Measurements from ENCODE around the gene MAGEA9B.
"Not testable (repeated sequence)": the region's sequence is repeated elsewhere in the genome, so short reads cannot be mapped to it uniquely, and the experiment has no call there.

Gene MAGEA9B, protein sequence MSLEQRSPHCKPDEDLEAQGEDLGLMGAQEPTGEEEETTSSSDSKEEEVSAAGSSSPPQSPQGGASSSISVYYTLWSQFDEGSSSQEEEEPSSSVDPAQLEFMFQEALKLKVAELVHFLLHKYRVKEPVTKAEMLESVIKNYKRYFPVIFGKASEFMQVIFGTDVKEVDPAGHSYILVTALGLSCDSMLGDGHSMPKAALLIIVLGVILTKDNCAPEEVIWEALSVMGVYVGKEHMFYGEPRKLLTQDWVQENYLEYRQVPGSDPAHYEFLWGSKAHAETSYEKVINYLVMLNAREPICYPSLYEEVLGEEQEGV

DNA sequence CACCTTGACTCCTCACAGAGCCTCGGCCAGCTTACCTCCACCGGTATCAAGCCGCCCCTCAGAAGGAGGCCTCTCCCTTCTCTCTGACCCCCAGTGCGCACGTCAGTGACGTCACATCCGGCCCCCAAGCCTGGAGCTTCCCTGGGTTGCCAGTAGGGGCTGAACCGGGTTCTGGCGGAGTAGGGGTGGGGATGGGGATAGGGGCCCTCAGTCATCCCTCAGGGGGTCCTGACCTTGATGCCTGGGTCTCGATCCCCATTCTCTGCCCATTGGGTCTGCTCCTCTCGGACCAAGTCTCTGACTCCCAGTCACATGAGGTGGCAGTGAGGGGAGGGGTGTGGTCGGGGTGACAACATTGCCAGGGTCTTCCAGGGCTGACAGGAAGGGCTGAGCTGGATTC, at the start of gene MAGEA9B:
MAGEA9B (minus strand) TSS at position 101 of the 400 bp plus-strand sequence. CDS start 4,280 bp downstream, outside the sequence.
- DNase-seq, result not testable (repeated sequence)

DNA sequence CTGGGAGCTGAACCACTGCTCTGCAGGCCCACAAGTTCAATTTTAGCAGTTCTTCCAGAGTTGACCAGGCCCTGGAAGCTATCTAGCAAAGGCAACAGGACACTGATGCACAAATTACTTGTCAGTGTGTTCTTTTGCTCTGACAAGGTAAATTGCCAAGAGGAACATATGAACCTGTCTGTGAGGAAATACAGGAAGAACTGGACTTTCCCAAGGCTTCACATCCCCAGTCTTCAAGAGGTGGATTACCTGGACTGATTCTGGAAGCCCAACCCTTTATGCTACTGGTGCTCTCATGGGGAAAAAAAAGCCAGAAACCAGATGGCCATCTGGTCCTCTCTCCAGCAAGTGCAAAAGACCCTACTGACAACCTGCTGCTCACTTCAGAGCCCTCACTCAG, 46.3 kb upstream of the MAGEA9B start:
- no peak for DNase-seq

DNA sequence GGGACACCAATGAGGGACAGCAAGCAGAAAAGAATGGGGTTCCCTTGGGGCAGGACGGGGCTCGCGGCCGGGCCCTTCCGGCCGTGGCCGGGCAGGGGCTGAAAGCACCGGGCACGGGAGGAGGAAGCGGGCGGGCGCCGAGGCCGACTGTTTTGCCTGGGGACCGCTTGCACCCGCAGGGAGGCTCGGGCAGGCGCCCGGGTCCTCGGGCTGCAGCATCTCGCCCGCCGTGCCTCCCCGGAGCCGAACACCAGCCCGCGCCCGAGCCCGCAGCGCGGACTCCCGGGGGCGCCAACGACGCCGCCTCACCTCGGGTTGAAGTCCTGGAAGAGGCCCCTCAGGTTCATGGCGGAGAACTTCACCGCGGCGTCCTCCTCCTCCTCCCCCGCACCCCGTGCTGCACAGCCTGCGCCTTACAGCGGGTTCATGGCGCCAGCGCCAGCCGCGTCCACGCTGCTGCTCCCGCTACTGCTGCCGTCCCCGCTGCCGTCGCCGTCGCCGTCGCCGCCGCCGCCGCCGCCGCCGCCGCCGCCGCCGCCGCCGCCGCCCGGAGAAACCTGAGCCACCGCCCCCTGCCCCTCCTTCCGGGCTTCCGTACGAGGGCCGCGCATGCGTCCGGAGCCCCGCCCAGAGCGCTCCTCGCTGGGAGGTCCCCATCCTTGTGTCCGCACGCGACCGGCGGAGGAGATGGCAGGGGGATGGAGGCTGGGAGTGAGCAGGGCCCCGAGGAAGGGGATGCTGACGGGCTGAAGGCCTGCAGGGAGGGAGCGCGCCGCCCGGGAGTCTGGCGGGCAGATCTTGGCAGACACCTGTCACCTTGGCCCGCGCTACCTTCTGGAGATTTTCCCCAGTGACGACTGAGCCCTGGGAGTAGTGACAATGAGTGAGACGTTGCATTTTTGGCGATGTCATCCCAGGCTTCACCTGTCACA, 44.2 kb upstream of the MAGEA9B start, which contains the start of gene TMEM185A:
TMEM185A (minus strand) TSS at position 559 of the 932 bp plus-strand sequence; CDS start at position 347, 212 bp downstream.
- DNase-seq, result peak; percentile 21 to 67 (median 38)

DNA sequence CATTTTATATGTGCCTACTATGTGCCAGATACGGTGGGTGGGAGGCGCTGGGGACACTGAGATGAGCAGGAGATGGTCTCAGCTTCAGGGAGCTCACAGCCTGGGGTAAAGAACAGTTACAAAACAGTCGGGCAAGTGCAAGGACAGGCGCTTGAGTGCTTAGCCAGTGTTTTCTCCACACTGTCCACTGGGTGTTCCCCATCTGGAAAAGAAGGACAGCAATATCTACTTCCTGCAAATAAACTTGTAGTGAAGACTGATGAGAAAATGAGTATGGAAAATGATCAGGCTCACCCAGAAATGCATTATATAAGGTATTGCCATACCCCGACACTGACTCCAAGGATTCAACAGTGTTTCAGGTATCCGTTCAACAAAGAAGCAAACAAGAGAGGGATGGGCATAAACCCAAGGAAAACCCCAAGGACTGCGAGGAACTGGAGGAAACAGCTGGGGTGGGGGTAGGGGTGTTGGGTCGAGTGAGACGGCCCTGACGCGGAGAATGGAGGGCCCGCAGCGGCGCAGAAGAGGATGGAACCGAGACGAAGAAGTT, 43.5 kb upstream of the MAGEA9B start:
- no peak for DNase-seq

DNA sequence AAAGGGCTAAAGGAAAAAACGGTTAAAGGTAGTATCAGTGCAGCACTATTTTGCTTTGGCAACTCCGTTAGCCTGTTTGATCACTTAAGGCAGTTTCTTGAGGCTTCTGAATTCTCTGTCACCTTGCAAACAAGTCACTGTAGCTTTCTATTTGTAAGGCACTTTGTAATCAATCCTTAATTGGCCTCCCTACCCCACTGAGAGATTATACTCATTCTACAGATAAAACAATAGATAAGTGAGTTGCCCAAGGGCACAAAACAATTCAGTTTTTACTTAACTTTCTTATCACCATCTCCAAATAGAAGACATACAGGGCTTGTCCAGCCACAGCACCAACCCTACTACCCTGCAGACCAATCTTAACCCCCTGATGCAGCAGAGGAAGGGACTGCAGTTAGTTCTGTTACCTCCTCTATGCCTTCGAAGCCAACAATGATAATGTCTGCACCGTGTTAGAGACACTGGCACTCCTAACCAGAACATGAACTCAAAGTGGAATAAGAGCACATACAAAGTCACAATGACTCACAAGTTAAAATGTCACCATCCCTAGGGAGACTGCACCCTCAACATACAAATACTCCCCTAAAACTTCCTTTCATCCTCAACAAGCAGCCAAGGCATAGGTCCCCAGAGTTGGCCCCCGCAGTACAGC, 42.6 kb upstream of the MAGEA9B start:
- DNase-seq, result no peak

- no peak for DNase-seq
Observed at GRCh38 chrX:149628768-149629167, 41.5 kb upstream of the MAGEA9B start.

DNA sequence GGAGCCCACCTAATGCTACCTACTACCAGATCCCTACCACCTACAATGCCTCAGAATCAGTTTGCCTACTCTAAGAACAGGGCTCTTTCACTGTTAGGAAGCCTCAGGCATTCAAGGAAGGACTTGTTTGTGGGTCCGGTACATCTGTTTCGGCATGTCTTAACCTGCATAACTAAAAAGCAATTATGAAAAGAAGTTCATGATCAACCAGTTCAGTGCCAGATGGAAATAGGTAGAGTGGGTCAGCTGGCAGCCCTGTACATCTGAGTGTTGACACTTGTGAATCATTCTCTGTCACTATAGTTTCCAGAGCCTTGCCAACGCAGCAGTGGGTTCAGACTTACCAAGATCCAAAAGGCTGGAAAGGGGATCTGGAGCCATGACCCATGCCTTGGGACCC, 41.0 kb upstream of the MAGEA9B start:
- DNase-seq, result no peak

- DNase-seq, result not testable (repeated sequence)
Observed at GRCh38 chrX:149626829-149627228, 39.6 kb upstream of the MAGEA9B start.

DNA sequence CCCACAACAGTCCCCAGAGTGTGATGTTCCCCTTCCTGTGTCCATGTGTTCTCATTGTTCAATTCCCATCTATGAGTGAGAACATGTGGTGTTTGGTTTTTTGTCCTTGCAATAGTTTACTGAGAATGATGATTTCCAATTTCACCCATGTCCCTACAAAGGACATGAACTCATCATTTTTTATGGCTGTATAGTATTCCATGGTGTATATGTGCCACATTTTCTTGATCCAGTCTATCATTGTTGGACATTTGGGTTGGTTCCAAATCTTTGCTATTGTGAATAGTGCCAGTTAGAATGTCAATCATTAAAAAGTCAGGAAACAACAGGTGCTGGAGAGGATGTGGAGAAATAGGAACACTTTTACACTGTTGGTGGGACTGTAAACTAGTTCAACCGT, 32.4 kb upstream of the MAGEA9B start:
- not testable (repeated sequence) for DNase-seq

DNA sequence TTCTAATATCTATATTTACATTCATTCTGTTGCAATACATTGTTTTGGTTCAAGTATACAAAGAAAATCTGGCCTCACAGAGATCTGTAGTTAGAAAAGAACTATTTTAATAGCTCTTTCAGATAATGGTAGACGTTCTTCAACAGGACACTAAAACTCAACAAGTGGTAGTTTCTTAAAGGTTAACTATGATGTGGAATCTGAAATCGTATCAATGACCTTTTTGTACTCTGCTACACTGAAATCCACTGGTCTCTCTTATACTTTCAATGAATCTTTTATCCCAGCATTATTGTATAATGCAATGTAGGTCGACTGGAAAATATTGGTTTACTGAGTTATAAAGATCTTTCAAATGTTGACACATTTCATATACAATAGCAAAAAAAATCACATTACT, 31.6 kb upstream of the MAGEA9B start:
- DNase-seq, result no peak

DNA sequence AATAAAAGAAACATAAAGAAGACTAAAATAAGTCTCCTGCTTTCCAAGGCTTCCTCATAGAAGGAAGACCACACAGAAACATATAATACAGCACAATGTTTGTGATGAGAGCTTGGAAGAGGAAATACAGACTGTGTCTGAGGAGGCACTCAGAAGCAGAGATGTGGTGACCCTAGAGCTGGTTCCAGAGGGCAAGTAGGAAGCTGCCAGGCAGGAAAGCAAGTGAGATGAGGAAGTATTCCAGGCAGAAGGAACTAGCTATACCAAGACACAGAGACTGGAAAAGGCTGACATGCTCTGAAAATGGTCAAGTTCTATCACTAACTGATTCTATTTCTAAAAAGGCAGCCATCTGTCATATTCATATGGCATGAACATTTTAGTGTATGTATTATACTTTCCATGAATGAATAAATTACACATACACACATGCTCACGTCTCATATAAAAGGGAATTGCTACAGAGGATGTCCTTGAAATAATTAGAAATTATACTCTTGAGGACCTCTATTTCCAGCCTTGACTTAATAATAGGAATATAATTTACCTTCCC, 24.4 kb upstream of the MAGEA9B start:
- no peak for DNase-seq

GRCh38 chrX:149610511-149610910, 23.3 kb upstream of the MAGEA9B start:
- DNase-seq, result no peak

- no peak for DNase-seq
Observed at GRCh38 chrX:149607699-149608098, 20.4 kb upstream of the MAGEA9B start.

DNA sequence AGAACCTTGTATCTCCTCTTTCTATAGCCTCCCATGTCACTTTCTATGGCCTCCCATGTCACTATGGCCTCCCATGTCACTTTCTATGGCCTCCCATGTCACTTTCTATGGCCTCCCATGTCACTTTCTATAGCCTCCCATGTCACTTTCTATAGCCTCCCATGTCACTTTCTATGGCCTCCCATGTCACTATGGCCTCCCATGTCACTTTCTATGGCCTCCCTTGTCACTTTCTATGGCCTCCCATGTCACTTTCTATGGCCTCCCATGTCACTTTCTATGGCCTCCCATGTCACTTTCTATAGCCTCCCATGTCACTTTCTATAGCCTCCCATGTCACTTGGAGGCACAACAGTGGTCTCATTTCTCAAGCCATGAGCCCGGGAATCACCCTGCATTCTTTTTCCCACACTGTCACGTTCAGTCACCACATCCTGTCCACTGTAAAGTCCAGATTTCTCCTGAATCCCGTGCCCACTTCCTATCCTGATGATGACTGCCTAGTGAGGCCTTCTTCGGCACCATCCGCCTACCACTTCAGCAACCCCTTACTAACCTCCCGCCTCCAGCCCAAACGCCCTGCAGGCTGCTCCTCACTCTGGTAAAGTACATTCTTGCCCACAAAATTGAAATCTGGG, 18.1 kb upstream of the MAGEA9B start:
- DNase-seq, result not testable (repeated sequence)

GRCh38 chrX:149598603-149599002, 11.3 kb upstream of the MAGEA9B start:
- DNase-seq, result not testable (repeated sequence)

- DNase-seq, result not testable (repeated sequence)
Observed at GRCh38 chrX:149595943-149596342, 8.7 kb upstream of the MAGEA9B start.

GRCh38 chrX:149595214-149595613, 8.0 kb upstream of the MAGEA9B start, which contains the start of gene HSFX2:
Gene HSFX2 (minus strand): TSS chrX:149595314. CDS start chrX:149594700, 614 bp downstream.
- not testable (repeated sequence) for DNase-seq

DNA sequence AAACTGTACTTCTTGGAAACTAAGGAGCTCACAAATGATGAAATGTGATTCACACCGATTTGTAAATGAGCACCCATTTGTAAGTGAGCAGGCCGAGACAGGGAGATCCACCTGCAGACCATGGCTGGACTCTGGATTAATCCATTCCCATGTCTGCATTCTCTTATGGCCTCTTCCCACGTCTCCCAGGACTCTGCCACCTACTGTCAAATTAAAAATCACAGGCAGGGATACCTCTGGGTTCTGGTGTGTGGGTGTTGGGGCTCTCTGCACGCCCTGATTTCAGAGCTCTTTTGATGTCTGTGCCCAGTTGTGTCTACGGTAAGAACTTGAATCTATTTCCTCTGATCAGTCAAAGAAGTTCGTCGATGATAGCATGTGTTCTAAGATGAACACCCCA, 3.7 kb upstream of the MAGEA9B start:
- DNase-seq, result not testable (repeated sequence)

DNA sequence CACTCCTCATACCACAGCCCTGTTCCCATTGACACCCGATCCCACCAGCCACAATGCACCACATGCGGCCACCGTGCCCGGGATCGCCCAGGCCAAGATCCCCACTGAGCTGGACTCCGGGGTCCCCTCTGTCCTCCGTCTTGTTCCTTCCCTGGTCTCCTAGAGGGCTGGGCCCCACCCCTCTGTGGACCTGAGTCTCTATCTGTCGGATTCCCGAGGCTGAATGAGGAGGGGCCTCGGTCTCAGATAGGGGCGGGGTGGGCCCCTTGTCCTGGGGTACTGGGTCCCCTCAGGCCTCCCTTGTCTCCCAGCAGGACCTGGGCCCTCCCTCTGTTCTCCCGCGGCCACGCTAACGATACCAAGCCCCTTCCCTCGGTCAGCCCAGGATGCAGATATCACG, 1.6 kb downstream of the MAGEA9B start:
- not testable (repeated sequence) for DNase-seq

GRCh38 chrX:149573456-149573855, 13.8 kb downstream of the MAGEA9B start:
- not testable (repeated sequence) for DNase-seq

DNA sequence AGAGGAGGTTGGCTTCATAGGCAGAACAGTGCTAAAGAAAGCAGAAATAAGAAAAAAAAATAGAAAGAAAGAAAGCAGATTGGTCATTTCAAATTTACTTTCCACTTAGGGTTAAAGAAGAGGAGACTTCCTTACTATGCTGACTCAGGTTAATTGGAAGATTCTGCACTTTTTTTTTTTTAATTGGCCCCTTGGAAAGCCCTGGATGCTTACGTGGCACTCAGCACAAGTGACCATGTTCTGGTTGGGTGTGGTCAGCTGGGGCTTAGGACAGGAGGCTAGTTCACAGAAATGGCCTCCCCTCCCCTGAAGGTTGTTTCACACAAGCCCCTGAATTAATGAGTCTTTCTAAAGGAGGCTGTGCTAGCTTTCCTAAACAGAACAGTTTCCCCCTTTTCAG, 14.5 kb downstream of the MAGEA9B start:
- no peak for DNase-seq

DNA sequence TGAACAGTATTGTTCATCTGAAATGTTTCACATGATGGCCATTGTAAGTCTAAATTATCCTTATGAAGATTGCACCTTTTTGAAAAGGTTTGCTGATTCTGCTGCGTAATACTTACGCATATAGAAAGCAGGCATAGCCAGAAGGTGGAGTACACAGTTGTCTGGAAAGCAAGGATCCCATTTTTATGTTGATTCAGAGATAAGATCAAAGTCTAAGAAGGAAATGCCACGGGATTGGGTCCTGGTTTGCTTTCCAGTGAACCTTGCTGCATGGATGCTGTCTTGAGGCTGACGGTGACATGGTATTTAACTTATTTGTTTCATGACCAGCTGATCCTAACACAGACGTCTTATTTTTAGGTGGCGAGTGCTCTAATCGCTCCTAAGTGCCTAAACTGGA, 15.5 kb downstream of the MAGEA9B start:
- DNase-seq, result no peak

Data from activated naive CD4-positive, alpha-beta T cell (primary cell).